HG03520 (cell line): ENCODE measurements around the gene SIPA1L3.

Experiments used
- ATAC-seq: cut with Tn5 transposase; IDR thresholded peaks from one replicate; pipeline ENCODE4 v1.9.1; 2021; ENCODE audit warnings: mild to moderate bottlenecking, moderate library complexity; ENCODE audit not compliant: unreplicated experiment

Gene SIPA1L3

DNA sequence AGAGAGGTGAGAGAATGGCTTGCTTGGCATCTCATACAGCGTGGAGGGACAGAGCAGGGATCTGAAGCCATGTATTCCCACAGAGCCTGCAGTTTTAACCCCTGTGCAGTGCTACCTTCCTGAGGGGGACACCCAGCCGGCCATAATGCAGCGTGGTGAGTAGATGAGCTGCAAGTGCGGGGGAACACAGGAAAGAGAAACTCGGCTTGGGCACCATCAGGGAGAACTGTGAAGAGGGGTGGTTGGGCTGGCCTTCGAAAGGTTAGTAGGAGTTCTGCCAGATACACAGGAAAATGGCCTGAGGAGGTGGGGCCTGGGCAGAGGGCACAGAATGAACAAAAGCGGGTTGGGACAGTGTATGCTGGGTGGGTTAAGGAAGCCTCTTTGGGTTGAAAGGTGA, 88.3 kb downstream of the SIPA1L3 start:
- ATAC-seq, result no peak

DNA sequence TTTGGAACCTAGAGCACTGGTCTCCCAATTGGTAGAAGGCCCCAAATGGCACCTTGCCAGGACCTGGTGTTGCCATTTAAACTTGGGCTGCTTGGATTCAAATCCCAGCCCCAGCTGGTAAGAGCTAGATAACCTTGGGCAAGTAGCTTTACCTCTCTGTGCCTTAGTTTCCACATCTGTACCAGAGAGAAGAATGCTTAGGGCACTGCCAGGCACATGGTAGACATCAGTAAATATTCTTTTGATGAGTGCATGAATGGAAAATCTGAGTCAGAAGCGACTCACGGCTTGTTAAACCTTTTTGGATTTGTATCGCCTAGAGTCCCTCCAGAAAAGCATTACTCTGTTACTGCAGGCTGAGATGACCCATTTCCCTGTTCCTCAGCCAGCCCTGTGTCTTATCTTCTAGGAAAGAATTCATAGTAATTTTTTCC, 90.9 kb downstream of the SIPA1L3 start:
- no peak for ATAC-seq

DNA sequence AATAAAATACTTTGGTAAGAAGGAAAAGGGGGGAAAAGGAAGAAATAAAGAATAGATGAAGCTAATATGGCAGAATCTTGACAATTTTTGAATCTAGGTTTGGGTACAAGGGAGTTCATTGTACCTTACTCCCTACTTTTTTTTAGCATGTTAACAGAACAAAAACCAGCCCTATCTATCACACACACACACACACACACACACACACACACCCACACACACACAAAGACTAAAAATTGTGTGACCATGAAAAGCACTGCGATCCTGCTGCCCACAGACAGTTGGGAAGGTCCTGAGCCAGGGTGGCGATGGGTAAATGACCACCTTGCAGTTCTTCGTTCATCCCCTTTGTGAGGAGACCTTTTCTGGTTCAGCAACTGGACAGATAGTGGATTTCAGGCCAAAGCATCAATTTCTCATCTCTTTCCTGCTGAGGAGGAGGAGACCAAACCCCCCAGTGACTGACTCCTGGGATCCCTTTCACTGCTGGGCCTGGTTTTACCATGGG, 91.8 kb downstream of the SIPA1L3 start:
- ATAC-seq, result no peak

DNA sequence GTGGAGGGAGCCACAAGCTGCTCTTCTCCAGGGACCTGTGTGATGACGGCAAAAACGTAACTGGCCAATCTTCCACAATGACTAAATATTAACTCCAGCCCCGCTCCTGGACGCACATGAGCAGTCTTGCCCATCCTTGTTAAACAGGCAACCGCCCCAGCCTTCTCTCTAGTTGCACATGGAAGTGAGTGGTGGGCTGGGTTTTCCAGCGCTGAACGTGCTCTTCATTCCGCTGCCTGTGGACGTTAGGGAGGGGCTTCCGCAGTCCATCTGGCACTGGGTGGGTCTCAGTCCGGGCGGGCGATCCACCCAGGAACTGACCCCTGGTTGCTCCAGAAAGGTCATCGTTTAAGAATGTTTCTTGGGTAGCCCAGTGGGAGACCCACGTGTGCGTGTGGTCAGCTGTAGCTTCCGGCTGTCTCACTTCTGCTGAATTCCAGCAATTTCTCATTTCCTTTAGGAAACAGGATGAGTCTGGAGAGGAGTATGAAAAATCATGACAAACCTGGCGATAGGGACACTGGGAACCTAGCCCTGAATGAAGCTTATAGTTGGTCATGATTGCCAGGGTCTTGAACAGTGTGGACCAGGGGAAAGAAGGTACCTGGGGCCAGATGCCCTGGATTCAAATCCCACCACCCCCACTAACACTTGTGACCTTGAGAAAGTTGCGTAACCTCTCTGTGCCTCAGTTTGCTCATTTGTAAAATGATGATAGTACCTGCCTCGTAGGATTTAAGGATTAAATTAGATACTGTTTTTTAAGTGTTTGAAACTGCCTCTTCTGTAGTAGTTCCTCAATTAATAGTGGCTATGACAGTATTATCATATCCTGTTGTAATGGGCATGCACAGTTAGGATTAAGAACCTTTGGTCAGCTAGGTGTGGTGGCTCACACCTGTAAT, 92.6 kb downstream of the SIPA1L3 start:
- ATAC-seq, result no peak

DNA sequence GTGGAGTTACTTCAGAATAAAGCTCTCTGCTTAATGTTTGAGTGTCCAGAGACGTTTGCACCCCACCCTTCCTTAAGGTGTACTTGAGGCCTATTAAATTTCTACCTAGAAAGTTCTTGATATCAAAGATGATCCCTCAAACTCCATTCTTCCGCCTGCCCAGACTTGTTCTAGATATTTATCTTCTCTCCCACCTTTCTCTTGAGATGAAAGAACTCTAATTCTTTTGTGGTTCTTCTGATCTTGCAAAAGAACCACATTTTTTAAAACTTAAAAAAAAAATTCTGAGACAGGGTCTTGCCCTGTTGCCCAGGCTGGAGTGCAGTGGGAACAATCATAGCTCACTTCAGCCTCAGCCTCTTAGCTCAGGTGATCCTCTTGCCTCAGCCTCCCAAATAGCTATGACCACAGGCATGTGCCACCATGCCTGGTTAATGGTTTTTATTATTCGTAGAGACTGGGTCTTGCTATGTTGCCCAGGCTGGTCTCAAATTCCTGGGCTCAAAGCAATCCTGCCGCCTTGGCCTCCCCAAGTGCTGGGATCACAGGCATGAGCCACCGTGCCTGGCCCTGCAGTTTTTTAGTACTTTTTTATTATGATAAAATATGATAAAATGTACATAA, 94.3 kb downstream of the SIPA1L3 start:
- ATAC-seq, result no peak

DNA sequence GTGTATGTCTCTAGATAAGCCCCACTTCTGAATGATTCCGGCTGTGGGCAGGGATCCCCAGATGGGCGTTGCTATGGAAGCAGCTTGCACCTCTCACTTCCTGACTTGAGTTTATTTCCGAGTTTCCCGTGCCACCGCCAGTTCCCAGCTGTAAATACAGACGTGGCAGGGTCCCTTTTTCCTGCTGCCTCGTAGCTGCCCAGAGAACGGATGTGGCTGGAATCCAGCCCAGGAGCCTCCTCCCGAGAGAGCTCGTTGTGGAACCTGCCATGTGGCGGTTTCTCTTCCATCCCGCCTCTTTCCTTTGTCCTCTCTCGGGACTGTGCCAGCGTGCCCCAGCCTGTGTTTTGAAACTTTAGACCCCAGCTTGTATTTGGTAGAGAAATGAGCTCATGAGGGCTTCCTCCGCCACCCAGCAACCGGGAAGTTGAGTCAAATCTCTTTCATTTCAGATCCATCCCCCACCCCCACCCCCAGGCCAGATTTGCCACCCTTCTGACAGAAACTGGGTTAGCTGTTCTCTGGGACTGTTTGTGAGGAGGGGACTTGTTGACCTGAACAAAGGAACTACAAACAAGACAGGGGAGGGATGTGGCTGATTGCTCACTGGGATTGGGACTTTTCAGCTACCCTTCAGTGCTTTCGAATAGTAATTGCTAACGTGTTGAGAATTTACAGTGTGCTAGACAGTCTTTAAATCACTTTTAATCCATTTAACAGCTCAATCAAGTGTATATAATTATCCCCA, 96.6 kb downstream of the SIPA1L3 start:
- ATAC-seq, result no peak

DNA sequence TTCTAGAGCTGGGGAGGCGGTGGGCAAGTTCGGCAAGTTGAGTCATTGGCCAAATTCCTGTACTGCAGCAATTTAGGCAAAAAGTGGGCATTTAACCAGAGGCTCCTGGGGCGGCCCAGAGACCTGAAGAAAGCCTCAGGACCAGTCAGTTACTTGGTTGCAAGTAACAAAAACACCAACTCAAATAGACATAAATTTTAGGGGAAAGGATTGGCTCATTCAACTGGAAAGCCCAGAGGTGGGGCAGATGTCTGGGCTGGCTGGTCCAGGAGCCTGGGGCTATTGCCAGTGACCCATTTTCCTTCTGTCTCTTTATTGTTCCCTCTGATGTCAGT, 97.1 kb downstream of the SIPA1L3 start:
- no peak for ATAC-seq

DNA sequence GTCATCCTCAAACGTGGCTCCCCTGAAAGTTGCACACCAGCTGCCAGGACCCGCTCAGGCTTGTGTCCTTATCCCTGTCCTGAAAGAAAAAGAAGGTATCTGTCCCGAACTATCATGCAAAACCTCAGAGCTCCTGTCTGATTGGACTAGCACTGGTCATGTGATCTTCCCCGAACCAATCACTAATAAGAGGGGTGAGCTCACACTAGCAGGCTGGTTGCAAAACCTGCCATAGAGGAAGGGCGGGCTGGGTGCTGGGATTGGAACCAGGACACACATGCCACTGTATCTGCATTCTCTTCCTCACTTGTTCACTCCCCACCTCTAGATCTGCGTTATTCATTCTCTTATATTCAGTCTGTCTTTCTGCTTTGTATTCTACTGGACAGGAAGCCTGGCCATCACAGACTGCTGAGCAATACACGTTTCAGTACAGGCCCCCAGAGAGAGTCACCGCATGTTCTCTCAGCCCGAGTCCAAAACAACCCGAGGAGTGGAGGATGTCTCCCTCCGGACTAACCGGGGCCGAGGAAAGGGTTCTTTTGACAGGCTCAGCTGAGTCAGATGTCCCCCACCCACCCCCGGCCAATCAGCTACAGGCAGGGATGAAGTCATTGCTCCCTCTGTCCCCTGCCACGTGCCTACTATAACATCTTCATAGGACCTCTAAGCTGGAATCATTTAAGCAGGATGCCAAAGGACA, 97.7 kb downstream of the SIPA1L3 start:
- ATAC-seq, result peak; percentile 71

DNA sequence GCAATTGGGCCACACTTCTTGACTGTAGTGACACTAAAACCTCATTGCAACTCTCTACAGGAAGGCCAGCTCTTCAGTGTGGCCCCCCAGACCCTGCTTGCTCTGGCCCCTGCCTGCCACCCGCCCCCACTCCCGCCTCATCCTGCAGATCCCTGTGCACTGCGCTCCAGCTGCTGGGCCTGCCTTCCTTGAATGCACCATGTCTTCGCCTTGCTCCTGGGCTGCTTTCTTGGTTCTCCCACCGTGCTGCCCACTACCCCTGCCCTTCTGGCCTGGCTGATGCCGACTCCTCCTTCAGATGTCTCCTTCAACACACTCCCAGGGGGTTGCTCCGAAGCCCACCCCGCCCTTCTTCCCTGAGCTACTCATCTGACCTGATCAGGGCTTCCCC, 98.2 kb downstream of the SIPA1L3 start:
- no peak for ATAC-seq

DNA sequence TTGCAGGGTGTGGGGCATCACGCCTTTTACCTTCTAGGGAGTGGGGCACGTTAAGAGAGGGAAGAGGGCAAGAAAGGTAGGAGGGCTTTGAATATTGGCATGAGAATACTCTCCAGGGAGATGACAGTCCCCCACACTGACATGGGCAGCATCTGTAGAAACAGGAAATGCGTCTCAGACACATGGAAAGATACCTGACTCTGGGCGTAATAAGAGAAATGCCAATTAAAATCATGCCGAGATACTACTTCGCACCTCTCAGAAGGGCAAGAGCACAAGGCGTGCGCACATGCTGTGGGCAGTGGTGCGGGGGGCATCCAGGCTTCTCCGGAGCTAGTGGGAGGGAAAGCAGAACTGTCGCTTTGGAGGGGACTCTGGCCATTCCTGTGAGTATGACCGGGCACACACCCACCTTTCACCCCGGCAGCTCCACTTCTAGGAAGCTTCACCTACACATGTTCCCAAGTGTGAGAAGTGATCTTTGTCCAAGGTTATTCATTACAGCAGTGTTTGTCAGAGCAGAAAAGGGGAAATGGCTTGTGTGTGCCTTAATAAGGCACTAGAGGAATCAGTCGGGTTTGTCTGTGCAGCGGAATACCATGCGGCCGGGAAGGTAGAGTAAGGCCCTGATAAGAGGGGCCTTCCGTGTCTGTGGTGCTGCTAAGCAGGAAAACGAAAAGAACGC, 99.5 kb downstream of the SIPA1L3 start:
- ATAC-seq, result no peak

DNA sequence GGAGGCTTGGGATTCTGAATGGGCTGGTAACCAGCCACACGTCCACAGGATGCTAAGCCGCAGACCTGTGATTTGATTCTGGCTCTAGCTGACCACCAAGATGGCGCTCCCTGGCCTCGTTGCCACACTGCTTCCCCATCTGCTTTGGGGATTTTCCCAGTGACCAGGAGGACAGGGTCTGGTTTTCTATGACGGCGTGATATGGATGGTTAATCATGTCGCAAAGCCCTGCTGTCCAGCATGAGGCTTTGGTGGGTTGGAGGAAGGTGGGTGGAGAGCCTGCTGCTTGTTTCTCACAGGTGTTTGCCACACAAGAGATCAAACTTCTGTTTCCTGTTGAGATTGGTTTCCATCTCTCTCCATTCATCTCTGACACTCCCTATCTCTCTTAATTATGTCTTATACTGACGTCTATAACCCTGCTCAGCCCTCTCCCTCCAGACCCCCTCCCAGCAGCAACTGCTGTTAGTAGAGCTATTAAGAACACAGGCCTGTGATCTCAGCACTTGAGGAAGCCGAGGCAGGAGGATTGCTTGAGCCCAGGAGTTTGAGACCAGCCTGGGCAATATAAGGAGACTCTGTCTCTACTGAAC, 102.7 kb downstream of the SIPA1L3 start:
- no peak for ATAC-seq

DNA sequence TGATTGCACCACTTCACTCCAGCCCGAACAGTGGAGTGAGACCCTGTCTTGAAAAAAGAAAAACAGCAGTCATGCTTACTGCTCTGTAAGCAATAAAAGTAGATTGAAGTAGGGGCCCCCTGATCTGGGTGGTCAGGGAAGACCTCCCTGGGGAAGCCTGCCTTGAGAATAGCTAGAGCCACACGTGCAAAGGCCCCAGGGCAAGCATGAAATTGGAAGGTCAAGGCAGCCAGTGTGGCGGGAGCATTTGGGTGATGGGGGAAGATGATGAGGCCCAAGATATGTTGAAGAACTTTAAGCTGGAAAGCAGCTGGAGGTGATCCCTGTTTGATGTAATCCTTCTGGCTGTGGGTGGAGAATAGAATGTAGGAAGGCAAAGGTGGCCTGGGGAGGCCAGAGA, 104.4 kb downstream of the SIPA1L3 start:
- ATAC-seq, result no peak

DNA sequence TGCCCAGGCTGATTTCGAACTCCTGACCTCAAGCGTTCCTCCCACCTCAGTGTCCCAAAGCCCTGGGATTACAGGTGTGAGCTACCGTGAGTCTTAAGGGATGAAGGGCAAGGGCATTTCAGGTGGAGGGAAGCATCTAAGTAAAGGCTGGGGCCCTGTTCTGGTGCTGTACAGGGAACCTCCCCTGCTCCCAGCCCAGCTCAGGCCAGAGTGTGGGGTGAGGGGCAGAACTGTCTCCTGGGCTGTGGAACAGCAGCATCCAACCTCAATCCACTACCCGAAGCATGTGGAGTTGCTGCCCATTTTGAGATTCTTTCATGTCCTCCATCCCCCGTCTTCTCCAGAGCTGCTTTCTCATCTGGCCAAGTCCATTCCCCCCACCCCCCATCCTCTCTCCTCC, 105.3 kb downstream of the SIPA1L3 start:
- no peak for ATAC-seq

DNA sequence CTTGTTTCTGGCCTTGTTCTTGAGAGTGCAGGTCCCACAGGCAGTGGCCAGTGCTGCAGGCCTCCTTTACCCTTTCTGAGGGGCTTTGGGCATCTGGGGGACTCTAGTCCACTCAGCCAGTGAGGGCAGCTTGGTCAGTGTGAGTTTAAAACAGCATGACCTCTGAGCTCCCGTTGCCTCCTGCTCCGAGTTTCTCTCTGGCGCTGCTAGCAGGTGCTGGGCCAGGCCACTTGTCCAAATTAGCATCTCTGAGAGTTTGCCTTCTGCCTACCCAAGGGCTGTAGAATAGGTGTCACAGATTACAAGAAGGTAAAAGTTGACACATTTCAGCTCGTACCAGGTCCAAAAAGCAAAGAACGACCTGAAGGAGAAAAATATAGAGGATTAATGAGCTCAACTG, 105.9 kb downstream of the SIPA1L3 start:
- no peak for ATAC-seq

DNA sequence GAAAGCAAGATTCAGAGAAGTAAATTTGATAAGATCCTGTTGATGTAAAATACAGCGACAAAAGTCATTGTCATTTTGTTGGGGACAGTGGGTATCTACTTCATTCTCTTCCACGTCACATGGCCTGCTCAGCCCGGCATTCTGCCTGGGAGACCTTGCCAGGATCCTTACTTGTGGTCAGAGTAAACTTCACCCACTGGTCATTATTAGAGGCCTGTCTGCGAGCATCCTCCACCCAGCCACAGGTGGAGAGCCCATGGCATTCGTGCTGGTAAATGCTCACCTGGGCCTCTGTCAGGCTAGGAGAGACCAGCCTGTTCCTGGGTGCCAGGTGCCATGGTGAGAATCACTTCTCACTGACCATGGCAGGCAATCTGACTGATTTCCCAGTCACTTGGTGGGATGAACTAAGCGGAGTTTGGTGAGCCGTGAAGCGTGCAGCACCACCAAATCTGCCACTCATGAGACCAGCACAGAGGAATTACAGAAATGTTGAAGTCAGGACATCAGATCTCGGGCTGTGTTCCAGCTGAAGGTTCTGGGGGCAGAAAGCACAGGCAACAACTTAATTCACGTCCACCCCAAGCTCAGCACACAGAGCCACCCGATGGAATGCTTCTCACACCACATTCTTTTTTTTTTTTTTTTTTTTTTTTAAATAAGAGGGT, 107.0 kb downstream of the SIPA1L3 start:
- ATAC-seq, result no peak

DNA sequence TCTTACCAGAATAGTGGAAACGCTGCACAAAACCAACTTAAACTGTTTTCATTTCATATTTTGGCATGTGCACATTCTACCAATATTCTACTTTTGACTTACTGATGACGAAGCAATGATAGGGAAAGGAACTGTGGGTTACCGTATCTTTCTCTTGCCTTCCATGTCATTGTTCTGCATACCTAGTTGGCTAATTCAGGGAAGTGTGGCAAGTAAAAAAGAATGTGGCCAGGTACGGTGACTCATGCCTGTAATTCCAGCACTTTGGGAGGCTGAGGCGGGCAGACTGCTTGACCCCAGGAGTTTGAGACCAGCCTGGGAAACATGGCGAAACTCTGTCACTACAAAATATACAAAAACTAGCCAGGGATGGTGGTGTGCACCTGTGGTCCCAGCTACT, 108.2 kb downstream of the SIPA1L3 start:
- no peak for ATAC-seq

DNA sequence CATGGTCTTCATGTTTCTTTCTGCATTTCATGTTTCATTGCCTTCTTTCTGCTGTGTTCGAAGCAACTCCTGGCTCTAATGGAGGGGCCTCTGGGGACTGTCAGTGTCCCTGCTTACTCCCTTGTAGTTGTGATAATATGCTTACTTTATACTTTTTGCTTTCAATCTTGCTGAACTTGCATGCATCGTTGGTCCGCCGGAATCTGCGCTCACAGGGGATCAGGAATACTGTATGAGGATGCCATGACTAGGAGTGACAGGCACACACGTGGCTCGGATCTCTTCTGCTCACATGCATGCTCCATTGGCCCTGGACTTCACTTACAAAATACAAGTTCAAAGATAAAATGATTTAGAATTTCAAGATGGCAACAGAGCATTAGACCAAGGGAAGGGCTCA, 108.8 kb downstream of the SIPA1L3 start:
- ATAC-seq, result no peak

DNA sequence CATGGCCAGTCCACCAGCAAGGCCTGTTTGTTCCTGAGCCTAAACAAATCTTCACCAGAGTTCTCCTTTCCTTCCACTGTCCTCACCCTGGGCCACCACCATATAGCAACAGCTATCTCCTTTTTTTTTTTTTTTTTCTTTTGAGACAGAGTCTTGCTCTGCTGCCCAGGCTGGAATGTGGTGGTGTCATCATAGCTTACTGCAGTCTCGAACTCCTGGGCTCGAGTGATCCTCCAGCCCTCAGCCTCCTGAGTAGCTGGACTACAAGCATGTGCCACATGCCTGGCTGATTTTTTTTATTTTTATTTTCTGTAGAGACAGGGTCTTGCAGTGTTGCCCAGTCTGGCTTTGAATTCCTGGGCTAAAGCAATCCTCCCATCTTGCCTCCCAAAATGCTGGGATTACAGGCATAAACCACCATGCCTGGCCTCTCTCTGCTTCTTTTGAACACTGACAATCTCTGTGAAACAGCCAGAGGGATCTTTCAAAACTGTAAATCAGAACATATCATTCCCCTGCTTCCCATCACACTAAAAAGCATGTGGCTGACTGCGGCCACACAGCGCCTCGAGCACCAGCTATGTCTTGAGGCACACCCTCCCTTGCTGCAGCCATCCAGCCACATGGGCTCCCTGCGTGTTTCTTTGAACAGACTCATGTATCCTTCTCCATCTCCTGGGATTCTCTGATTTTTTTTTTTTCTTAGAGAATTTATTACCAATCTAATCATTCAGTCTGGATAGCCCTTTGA, 110.6 kb downstream of the SIPA1L3 start:
- ATAC-seq, result no peak
